Measurements from ENCODE around the gene CDK3.
A peak's percentile ranks its signal among the peaks of the same experiment; 100 is the strongest.

CDK3 gene

GRCh38 chr17:75975757-75976174 is 24.9 kb upstream of the CDK3 start:
- Histone ChIP-seq H3K36me3 (ENCODE audit: control insufficient read depth, insufficient read depth, low read length) (no peaks in the 10 kb centered on the region), H3K27ac (ENCODE audit: insufficient read depth, low read length, poor library complexity, severe bottlenecking) (no peak overlapping the region), H3K27me3 (replicated peaks; ENCODE audit: control insufficient read depth, insufficient read depth, low read length, poor library complexity, severe bottlenecking) (no peaks in the 10 kb centered on the region), H3K4me3 (ENCODE audit: insufficient read depth, low read depth, low read length, poor library complexity, severe bottlenecking) (no peak overlapping the region), H3K9me3 (ENCODE audit: control insufficient read depth, low read length) (no peaks in the 10 kb centered on the region), H3K4me1 (ENCODE audit: control insufficient read depth, insufficient read depth, low read length, poor library complexity, severe bottlenecking) (peaks cover 11% of the 10 kb centered on the region)
- no peak for DNase-seq

GRCh38 chr17:75976175-75976848 is 24.3 kb upstream of the CDK3 start:
- DNase-seq = no peak
- H3K36me3 ChIP-seq (ENCODE audit: control insufficient read depth, insufficient read depth, low read length) = no peaks in the 10 kb centered on the region
- no peak overlapping the region for H3K27ac ChIP-seq (ENCODE audit: insufficient read depth, low read length, poor library complexity, severe bottlenecking)
- H3K4me3 ChIP-seq (ENCODE audit: insufficient read depth, low read depth, low read length, poor library complexity, severe bottlenecking) = no peak overlapping the region
- H3K27me3 ChIP-seq (replicated peaks; ENCODE audit: control insufficient read depth, insufficient read depth, low read length, poor library complexity, severe bottlenecking) = no peaks in the 10 kb centered on the region
- no peaks in the 10 kb centered on the region for H3K9me3 ChIP-seq (ENCODE audit: control insufficient read depth, low read length)
- H3K4me1 ChIP-seq (ENCODE audit: control insufficient read depth, insufficient read depth, low read length, poor library complexity, severe bottlenecking) = peaks cover 11% of the 10 kb centered on the region

GRCh38 chr17:75978938-75979704 is 21.5 kb upstream of the CDK3 start, which contains the start of the genes ACOX1 and TEN1:
TSS of gene ACOX1 (minus strand) at chr17:75979166. CDS start at chr17:75979073, 93 bp downstream.
TSS of gene TEN1 (plus strand) at chr17:75979240. CDS start at chr17:75986193, 6,953 bp downstream.
- DNase-seq = peak; percentile 85 to 93 (median 92)
- Histone ChIP-seq H3K27me3 (replicated peaks; ENCODE audit: control insufficient read depth, insufficient read depth, low read length, poor library complexity, severe bottlenecking) (no peaks in the 10 kb centered on the region), H3K4me3 (ENCODE audit: insufficient read depth, low read depth, low read length, poor library complexity, severe bottlenecking) (peak within 1 kb of the TSS; percentile 82), H3K27ac (ENCODE audit: insufficient read depth, low read length, poor library complexity, severe bottlenecking) (peak within 1 kb of the TSS; percentile 89), H3K4me1 (ENCODE audit: control insufficient read depth, insufficient read depth, low read length, poor library complexity, severe bottlenecking) (peaks cover 11% of the 10 kb centered on the region), H3K9me3 (ENCODE audit: control insufficient read depth, low read length) (no peaks in the 10 kb centered on the region), H3K36me3 (ENCODE audit: control insufficient read depth, insufficient read depth, low read length) (no peaks in the 10 kb centered on the region)

GRCh38 chr17:75979705-75980187 is 20.9 kb upstream of the CDK3 start:
- peak overlapping the region; percentile 89 for H3K27ac ChIP-seq (ENCODE audit: insufficient read depth, low read length, poor library complexity, severe bottlenecking)
- peaks cover 11% of the 10 kb centered on the region for H3K4me1 ChIP-seq (ENCODE audit: control insufficient read depth, insufficient read depth, low read length, poor library complexity, severe bottlenecking)
- no peaks in the 10 kb centered on the region for H3K27me3 ChIP-seq (replicated peaks; ENCODE audit: control insufficient read depth, insufficient read depth, low read length, poor library complexity, severe bottlenecking)
- peak overlapping the region; percentile 82 for H3K4me3 ChIP-seq (ENCODE audit: insufficient read depth, low read depth, low read length, poor library complexity, severe bottlenecking)
- DNase-seq = no peak
- H3K36me3 ChIP-seq (ENCODE audit: control insufficient read depth, insufficient read depth, low read length) = no peaks in the 10 kb centered on the region
- H3K9me3 ChIP-seq (ENCODE audit: control insufficient read depth, low read length) = no peaks in the 10 kb centered on the region

GRCh38 chr17:75980188-75981018 is 20.3 kb upstream of the CDK3 start:
- Histone ChIP-seq H3K27me3 (replicated peaks; ENCODE audit: control insufficient read depth, insufficient read depth, low read length, poor library complexity, severe bottlenecking) (no peaks in the 10 kb centered on the region), H3K4me1 (ENCODE audit: control insufficient read depth, insufficient read depth, low read length, poor library complexity, severe bottlenecking) (peaks cover 11% of the 10 kb centered on the region), H3K4me3 (ENCODE audit: insufficient read depth, low read depth, low read length, poor library complexity, severe bottlenecking) (peak overlapping the region; percentile 82), H3K9me3 (ENCODE audit: control insufficient read depth, low read length) (no peaks in the 10 kb centered on the region), H3K36me3 (ENCODE audit: control insufficient read depth, insufficient read depth, low read length) (no peaks in the 10 kb centered on the region), H3K27ac (ENCODE audit: insufficient read depth, low read length, poor library complexity, severe bottlenecking) (peak overlapping the region; percentile 89)
- no peak for DNase-seq

- peaks cover 11% of the 10 kb centered on the region for H3K4me1 ChIP-seq (ENCODE audit: control insufficient read depth, insufficient read depth, low read length, poor library complexity, severe bottlenecking)
- H3K9me3 ChIP-seq (ENCODE audit: control insufficient read depth, low read length) = no peaks in the 10 kb centered on the region
- H3K36me3 ChIP-seq (ENCODE audit: control insufficient read depth, insufficient read depth, low read length) = no peaks in the 10 kb centered on the region
- H3K4me3 ChIP-seq (ENCODE audit: insufficient read depth, low read depth, low read length, poor library complexity, severe bottlenecking) = no peak overlapping the region
- H3K27ac ChIP-seq (ENCODE audit: insufficient read depth, low read length, poor library complexity, severe bottlenecking) = no peak overlapping the region
- H3K27me3 ChIP-seq (replicated peaks; ENCODE audit: control insufficient read depth, insufficient read depth, low read length, poor library complexity, severe bottlenecking) = no peaks in the 10 kb centered on the region
- no peak for DNase-seq
Observed at GRCh38 chr17:75981019-75981615, 19.5 kb upstream of the CDK3 start.

GRCh38 chr17:75983501-75984181 is 17.0 kb upstream of the CDK3 start:
- H3K9me3 ChIP-seq (ENCODE audit: control insufficient read depth, low read length) = no peaks in the 10 kb centered on the region
- no peak overlapping the region for H3K4me3 ChIP-seq (ENCODE audit: insufficient read depth, low read depth, low read length, poor library complexity, severe bottlenecking)
- no peak overlapping the region for H3K27ac ChIP-seq (ENCODE audit: insufficient read depth, low read length, poor library complexity, severe bottlenecking)
- H3K27me3 ChIP-seq (replicated peaks; ENCODE audit: control insufficient read depth, insufficient read depth, low read length, poor library complexity, severe bottlenecking) = no peaks in the 10 kb centered on the region
- peaks cover 5% of the 10 kb centered on the region for H3K4me1 ChIP-seq (ENCODE audit: control insufficient read depth, insufficient read depth, low read length, poor library complexity, severe bottlenecking)
- no peak for DNase-seq
- no peaks in the 10 kb centered on the region for H3K36me3 ChIP-seq (ENCODE audit: control insufficient read depth, insufficient read depth, low read length)

GRCh38 chr17:75985986-75986385 is 14.7 kb upstream of the CDK3 start:
- Histone ChIP-seq H3K4me1 (ENCODE audit: control insufficient read depth, insufficient read depth, low read length, poor library complexity, severe bottlenecking) (no peaks in the 10 kb centered on the region), H3K27me3 (replicated peaks; ENCODE audit: control insufficient read depth, insufficient read depth, low read length, poor library complexity, severe bottlenecking) (no peaks in the 10 kb centered on the region), H3K4me3 (ENCODE audit: insufficient read depth, low read depth, low read length, poor library complexity, severe bottlenecking) (no peak overlapping the region), H3K36me3 (ENCODE audit: control insufficient read depth, insufficient read depth, low read length) (no peaks in the 10 kb centered on the region), H3K27ac (ENCODE audit: insufficient read depth, low read length, poor library complexity, severe bottlenecking) (no peak overlapping the region), H3K9me3 (ENCODE audit: control insufficient read depth, low read length) (no peaks in the 10 kb centered on the region)
- no peak for DNase-seq

GRCh38 chr17:75987041-75987440 is 13.6 kb upstream of the CDK3 start:
- no peak overlapping the region for H3K4me3 ChIP-seq (ENCODE audit: insufficient read depth, low read depth, low read length, poor library complexity, severe bottlenecking)
- no peaks in the 10 kb centered on the region for H3K36me3 ChIP-seq (ENCODE audit: control insufficient read depth, insufficient read depth, low read length)
- H3K27me3 ChIP-seq (replicated peaks; ENCODE audit: control insufficient read depth, insufficient read depth, low read length, poor library complexity, severe bottlenecking) = no peaks in the 10 kb centered on the region
- no peaks in the 10 kb centered on the region for H3K9me3 ChIP-seq (ENCODE audit: control insufficient read depth, low read length)
- no peaks in the 10 kb centered on the region for H3K4me1 ChIP-seq (ENCODE audit: control insufficient read depth, insufficient read depth, low read length, poor library complexity, severe bottlenecking)
- H3K27ac ChIP-seq (ENCODE audit: insufficient read depth, low read length, poor library complexity, severe bottlenecking) = no peak overlapping the region
- DNase-seq = no peak

All from effector memory CD4-positive, alpha-beta T cell (primary cell).